Fibroblast of mammary gland (primary cell): ENCODE results near the gene GLMP.

Source experiments
- DNase-seq: peaks from one replicate; pipeline ENCODE4 v3.0.0-alpha.2; 2010; ENCODE audit warnings: low read depth
- H3K4me3 ChIP-seq: 2 replicates; pipeline ENCODE4 v1.5.1; 2011; ENCODE audit warnings: low read depth, mild to moderate bottlenecking, low read length, moderate library complexity; ENCODE audit not compliant: control insufficient read depth
- TF ChIP-seq, protein P1 (sequence below): conservative IDR thresholded peaks from 2 replicates; pipeline ENCODE4 v1.5.1; 2011; ENCODE audit warnings: low read depth, low read length, inconsistent platforms; ENCODE audit not compliant: control insufficient read depth, insufficient read depth

GLMP gene

GRCh38 chr1:156268336-156268735 is 27.1 kb downstream of the GLMP start:
- TF ChIP-seq, protein P1, sequence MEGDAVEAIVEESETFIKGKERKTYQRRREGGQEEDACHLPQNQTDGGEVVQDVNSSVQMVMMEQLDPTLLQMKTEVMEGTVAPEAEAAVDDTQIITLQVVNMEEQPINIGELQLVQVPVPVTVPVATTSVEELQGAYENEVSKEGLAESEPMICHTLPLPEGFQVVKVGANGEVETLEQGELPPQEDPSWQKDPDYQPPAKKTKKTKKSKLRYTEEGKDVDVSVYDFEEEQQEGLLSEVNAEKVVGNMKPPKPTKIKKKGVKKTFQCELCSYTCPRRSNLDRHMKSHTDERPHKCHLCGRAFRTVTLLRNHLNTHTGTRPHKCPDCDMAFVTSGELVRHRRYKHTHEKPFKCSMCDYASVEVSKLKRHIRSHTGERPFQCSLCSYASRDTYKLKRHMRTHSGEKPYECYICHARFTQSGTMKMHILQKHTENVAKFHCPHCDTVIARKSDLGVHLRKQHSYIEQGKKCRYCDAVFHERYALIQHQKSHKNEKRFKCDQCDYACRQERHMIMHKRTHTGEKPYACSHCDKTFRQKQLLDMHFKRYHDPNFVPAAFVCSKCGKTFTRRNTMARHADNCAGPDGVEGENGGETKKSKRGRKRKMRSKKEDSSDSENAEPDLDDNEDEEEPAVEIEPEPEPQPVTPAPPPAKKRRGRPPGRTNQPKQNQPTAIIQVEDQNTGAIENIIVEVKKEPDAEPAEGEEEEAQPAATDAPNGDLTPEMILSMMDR: no peak
- DNase-seq: no peak
- H3K4me3 ChIP-seq: no peak overlapping the region

GRCh38 chr1:156266051-156266450 is 29.4 kb downstream of the GLMP start:
- TF ChIP-seq, protein P1: no peak
- DNase-seq: no peak

GRCh38 chr1:156263288-156263655 is 32.2 kb downstream of the GLMP start:
- TF ChIP-seq, protein P1: no peak
- no peak overlapping the region for H3K4me3 ChIP-seq
- no peak for DNase-seq

More at GRCh38 chr1:156266051-156266450, 29.4 kb downstream of the GLMP start:
- no peak overlapping the region for H3K4me3 ChIP-seq

DNA sequence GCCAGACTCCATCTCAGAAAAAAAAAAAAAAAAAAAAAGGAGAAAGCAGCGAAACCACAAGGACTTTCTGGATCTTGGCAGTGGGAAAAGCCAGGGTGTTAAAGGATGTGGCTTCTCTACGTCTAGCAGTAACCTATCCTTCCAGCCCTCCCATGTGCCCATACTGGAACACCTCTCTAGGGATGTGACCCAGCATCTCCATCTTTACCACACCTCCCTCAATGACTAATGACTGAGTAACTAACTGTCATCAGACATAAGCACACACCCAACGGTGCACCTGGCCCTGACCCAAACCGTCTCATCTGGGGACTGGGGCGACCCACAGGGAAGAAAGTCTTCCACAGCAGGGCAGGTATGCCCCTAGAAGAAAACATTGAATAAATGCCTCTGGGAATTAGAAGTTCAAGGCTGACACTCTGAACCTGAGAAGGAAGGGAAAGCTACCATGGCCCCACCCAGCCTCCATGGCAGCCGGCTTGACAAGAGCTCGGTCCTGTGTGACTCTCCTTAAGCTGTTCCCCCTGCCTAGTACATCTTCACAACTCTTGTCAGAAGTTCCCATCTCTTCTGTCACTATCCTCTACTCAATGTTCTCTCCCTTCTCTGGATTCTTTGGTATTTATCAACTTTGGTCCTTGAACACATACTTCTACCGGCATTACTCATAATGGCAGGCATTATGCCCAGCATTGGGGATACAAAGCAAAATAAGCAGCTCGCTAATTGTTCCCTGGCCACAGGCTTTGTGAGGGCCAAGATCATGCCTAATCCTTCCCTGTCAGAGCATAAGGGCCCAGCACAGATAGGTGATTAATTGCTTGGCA is 32.8 kb downstream of the GLMP start:
- H3K4me3 ChIP-seq: no peak overlapping the region
- TF ChIP-seq, protein P1: no peak
- DNase-seq: peak; percentile 96

DNA sequence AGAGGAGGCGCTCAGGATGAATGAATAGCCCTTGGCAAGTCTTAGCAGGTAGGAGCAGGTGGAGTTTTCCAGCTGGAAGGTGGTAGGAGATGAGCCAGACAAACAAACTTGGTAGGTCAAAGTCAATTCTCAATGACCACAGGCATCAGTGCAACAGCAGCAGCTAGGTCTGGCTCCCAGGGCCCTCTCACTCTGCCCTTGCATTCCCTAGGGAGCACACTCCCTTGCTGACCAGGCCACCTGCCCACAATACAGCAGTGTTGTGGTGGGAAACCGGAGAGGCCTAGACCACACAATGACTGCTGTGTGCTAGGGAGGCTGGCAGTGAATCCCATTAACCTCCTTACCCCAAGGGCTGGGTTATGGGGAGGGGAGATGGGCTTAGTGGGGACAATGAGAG is 34.6 kb downstream of the GLMP start:
- H3K4me3 ChIP-seq: no peak overlapping the region
- TF ChIP-seq, protein P1: no peak
- no peak for DNase-seq

GRCh38 chr1:156259805-156260204 is 35.7 kb downstream of the GLMP start:
- DNase-seq: no peak
- TF ChIP-seq, protein P1: no peak
- no peak overlapping the region for H3K4me3 ChIP-seq
